HTR-8/SVneo (cell line): ENCODE results near the gene DRC7.
"Not testable (repeated sequence)": the region's sequence is repeated elsewhere in the genome, so short reads cannot be mapped to it uniquely, and the experiment has no call there.

ENCODE experiments used
- DNase-seq: peaks from one replicate; pipeline ENCODE4 v3.0.0; 2011; ENCODE audit warnings: low spot score, mixed read lengths; ENCODE audit not compliant: insufficient read length
- FAIRE-seq: peaks from 2 replicates; lab custom pipeline; 2011; peaks lifted over from hg19 to GRCh38; lab: Jason Lieb, UNC

The DRC7 gene

DNA sequence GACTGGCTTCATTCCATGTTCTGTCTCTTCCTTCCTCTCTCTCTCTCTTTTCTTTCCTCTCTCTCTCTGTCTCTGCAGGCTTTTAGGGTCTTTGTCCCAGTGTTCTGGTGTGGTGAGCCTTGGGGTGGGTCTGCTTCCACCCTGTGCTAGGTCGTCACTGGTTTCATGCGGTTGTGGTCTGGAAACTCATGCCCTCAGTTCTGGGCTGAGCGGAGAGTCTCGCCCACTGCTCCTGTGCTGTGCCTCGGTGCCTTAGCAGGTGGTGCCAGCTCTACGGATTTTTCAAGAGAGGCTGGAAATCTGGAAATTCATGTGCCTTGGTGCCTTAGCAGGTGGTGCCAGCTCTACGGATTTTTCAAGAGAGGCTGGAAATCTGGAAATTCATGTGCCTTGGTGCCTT is 51.7 kb downstream of the DRC7 start:
- not testable (repeated sequence) for FAIRE-seq, DNase-seq

DNA sequence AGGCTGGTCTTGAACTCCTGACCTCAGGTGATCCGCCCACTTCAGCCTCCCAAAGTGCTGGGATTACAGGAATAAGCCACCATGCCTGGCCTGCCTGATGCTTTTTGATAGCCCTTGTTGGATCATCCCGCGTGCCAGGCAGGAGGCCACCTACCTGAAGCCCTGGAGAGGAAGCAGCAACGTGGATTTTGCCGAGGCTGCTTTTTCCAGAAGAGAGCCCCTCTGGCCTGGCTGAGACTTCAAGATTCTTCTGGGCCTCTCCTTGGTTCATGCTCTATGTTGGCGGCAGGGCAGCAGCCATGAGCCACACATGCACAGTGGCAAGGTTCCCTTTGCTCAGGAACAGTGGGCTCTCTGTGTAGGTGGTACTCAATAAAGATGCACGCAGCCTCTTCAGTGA is 52.5 kb downstream of the DRC7 start:
- DNase-seq, result no peak
- no peak for FAIRE-seq

DNA sequence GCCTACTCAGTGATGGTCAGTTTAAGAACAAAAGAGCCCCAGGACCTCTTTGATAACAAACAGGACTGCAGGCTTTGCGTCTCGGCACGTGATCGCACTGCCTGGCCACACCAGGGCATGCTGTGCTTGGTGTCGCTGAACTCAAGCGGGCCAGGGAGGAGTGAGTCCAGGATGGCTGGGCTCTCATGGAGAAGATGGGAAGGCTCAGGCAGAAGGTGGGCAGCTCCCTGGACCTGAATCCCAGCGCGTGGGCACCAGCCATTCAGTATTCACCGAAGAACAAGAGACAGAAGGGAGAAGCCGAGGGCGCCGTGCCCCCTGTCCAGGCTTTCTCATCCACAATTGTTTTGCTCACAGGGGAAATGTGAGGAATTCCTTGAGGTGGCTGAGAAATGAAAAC is 52.9 kb downstream of the DRC7 start:
- FAIRE-seq (peak; percentile 4), DNase-seq (no peak)

DNA sequence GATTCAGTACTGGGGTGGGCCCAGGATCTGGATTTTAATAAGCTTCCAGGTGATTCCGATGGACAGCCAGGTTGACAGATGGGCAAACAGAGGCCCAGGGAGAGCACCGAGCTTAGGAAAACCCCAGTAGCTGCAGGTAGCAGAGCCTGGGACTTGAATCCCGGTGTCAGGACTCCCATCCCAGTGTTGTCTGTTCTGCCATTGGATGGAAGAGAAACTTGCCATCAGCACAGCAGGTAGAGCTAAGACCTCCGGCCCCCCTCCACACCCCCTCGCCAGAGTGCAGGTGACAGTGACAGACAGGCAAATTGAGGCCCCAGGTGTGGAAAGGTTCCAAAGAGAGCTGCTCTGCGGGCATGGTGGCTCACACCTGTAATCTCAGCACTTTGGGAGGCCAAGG is 53.4 kb downstream of the DRC7 start:
- FAIRE-seq, result no peak
- no peak for DNase-seq

GRCh38 chr16:57748596-57748995 is 54.0 kb downstream of the DRC7 start:
- no peak for DNase-seq
- no peak for FAIRE-seq

DNA sequence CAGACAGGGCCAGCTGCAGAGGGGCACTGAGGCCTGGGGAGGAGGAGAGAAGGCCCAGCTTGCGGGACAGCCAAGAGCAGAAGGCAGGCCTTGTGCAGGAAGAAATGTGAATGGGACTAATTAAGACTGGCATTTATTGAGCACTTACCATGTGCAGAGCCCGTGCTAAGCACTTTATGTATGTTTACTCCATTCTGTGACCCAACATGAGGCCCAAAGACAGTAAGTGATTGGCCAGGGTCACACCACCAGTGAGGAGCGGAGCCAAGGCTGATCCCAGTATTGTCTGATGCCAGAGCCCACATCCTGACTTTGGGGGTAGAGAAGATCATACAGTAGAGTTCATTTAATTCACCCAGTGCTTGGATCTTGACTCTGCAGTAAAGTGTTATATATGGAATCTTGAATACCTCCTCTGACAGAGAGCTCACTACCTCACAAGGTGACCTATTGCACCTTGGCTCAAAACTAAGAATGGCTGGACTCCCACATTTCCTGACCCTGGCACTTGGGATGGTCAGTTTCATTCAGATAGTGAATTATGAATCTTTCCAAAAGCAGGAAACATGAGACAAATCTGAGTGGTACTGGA is 54.6 kb downstream of the DRC7 start:
- DNase-seq (no peak), FAIRE-seq (no peak)

- DNase-seq (no peak), FAIRE-seq (no peak)
Measured at GRCh38 chr16:57749856-57750452, 55.3 kb downstream of the DRC7 start.

DNA sequence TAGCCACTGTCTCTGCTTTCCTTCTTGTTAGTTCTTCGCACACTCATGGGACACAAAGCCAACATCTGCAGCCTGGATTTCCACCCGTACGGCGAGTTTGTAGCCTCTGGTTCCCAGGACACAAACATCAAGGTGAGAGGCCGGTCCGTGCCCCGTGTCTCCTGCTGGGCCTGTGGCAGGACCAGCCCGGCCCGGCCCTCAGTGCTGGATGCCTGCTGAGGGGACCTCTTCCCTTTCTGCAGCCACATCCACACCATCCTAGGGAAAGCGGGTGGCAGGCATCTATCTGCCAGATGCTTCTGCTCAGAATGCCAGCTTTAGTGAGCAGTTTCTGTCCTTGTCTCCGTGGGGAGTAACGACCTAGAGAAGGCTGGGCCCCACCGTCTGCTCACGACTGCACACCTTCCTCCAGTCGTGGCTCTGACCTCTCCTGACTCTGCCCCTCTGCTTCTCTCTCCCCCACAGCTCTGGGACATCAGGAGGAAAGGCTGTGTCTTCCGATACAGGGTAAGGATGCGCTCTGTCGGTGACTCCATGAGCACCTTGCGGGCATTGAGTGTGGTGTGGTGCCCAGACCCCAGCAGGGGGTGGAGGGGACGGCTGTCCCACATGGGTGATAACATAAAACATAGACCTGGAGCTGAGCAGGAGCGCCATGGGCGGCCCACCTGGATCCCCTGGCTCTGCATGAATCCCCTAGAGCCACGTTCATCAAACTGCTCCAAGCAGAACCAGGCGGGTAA is 56.4 kb downstream of the DRC7 start:
- FAIRE-seq, result no peak
- no peak for DNase-seq

DNA sequence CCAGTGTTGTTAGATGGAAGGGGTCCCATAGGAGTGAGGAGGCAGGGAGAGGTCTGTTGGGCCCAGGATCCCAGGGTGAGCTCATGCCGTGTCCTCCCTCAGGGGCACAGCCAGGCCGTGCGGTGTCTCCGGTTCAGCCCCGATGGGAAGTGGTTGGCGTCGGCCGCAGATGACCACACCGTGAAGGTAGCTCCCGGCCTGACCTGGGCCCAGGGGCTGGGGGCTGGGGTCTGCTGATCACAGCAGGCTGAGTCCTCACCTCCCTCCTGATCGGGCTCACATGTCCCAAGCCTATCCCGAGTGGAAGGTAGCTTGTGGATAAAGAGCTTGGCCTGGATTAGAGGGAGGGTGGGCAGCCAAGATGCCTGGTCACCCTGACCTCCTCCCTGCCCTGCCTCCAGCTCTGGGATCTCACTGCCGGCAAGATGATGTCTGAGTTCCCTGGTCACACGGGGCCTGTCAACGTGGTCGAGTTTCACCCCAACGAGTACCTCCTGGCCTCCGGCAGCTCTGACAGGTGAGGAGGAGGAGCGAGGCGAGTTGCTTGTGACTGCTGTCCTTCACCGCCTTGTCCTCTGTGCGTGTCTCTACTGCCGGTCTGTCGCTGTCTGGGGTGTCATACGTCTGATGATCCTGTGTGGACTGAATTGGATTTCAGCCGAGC is 57.1 kb downstream of the DRC7 start:
- DNase-seq (no peak), FAIRE-seq (peak; percentile 76)

DNA sequence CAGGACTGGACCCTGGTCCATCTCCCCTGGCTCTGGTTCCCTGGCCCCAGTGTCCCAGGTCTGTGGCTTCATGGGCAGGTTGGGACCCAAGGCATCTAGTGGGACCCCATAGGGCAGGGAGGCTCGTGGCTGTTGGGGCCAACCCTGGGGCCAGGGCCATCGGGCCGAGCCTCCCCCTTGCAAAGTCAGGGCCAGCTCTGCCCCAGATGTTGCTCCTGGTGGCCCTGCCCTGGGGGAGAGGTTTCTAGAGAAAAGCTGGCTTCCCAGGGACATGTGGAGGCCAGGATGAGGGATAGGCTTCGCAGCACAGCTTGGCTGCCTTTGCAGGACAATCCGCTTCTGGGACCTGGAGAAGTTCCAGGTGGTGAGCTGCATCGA is 57.6 kb downstream of the DRC7 start:
- FAIRE-seq (no peak), DNase-seq (no peak)

DNA sequence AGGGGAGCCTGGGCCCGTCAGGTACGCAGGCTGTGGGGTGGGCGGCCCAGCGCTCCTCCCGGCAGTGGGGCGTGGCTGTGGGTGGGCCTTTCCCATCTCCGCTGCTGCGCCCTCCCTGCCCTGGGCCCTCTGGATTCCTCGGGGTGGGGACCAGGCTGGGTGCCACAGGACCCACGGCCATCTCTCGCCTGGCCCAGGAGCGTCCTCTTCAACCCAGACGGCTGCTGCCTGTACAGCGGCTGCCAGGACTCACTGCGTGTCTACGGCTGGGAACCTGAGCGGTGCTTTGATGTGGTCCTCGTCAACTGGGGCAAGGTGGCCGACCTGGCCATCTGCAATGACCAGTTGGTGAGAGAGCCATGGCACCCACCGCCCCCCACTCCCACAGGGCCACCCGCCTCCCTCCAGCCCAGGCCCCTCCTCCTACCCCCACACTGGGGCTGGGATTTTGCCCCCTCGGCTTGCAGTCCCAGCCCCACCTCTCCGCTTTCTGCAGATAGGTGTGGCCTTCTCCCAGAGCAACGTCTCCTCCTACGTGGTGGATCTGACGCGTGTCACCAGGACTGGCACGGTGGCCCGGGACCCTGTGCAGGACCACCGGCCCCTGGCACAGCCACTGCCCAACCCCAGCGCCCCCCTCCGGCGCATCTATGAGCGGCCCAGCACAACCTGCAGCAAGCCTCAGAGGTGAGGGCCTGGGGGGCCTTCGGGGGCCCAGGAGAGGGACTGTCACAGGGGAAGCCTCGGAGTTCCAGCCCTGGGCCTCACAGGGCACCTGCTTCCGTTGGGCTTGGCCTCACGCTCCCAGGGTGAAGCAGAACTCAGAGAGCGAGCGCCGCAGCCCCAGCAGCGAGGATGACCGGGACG is 58.2 kb downstream of the DRC7 start:
- no peak for FAIRE-seq
- DNase-seq, result no peak

DNA sequence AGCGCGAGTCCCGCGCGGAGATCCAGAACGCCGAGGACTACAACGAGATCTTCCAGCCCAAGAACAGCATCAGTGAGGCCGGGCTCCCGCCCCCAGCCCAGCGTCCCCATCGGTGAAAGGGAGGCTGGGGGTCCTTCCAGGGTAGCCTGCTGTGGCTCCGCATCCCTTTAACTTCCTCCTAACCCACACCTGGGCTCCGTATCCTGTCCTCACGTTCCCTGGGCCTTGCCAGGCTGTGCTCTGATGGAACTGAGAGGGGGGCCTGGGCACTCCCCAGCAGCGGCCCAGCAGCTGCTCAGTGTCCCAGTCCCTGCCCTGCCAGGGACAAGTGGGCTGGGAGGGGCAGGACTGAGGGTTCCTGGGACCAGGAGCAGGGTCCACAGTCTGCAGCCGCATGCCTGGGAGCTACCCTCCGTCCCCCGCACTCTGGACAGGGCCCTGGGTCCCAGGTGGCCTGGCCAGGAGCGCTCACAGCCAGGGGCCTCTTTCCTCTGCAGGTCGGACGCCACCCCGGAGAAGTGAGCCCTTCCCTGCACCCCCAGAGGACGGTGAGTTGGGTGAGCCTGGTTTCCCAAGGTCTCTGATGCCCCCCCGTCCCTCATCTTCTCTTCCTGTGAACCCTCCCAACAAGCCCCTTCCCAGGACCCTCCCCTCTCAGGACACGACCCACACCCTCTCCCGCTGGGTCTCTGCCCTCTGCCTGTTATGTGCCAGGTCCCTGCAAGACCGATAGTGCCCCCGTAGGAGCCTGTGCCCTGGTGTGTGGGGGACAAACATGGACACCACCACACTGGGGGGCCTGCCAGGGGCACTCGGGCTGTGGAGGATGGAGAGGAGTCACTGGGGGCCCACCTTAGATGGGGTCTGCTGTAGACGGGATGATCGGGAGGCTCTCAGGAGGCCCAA is 59.1 kb downstream of the DRC7 start:
- DNase-seq (no peak), FAIRE-seq (no peak)

- no peak for DNase-seq
- FAIRE-seq, result no peak
Measured at GRCh38 chr16:57754354-57755060, 59.9 kb downstream of the DRC7 start.

DNA sequence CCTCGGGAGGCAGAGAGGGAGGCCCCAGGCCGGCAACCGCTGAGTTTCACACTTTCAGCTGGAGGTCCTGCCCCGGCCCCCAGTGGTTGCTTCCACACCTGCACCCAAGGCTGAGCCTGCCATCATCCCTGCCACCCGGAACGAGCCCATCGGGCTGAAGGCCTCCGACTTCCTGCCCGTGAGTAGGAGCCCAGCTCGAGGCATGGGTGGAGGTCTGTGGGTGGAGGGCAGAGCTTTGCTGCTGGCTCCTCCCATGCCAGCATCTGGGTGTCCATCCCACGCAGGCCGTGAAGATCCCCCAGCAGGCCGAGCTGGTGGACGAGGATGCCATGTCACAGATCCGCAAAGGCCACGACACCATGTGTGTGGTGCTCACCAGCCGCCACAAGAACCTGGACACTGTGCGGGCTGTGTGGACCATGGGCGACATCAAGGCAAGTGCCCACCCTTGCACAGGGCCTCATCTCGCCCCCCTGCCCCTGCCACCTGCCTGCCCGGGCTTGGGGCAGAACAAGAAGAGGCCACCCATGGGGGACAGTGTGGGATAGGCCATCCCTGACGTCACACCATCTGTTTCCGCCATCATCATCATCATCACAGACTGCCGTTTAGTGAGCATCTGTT is 60.6 kb downstream of the DRC7 start:
- FAIRE-seq (peak; percentile 70), DNase-seq (no peak)

DNA sequence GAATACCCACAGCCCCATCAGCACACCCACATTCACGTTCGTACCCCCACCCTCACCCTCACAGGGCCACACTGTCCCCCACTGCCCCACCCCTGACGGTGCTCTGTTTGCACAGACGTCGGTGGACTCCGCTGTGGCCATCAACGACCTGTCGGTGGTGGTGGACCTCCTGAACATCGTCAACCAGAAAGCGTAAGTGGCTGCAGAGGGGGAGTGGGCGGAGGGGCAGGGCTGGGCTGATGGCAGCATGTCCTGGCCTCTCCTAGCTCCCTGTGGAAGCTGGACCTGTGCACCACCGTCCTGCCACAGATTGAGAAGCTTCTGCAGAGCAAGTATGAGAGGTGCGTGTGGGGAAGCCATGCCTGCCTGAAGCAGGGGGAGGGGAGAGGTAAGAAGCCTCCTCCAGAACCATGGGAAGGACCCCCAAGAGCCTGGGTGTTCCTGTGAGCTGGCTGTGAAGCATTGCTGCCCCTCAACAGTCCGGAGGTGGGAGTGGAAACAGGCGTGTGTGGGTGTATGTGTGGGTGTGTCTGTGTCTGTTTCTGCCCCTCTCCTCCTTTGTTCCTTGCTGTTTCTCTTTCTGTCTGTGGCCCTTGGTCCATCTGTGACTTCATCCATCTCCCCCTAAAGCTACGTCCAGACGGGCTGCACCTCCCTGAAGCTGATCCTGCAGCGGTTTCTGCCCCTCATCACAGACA is 61.3 kb downstream of the DRC7 start:
- no peak for DNase-seq
- FAIRE-seq, result no peak

- peak; percentile 44 for FAIRE-seq
- no peak for DNase-seq
Measured at GRCh38 chr16:57756424-57757325, 62.1 kb downstream of the DRC7 start.

- peak; percentile 85 for FAIRE-seq
Measured at GRCh38 chr16:57757326-57757786, 62.8 kb downstream of the DRC7 start.

More at GRCh38 chr16:57757326-57757786, 62.8 kb downstream of the DRC7 start:
- peak; percentile 96 for DNase-seq
